Body of pancreas (tissue), 4 donors: Measurements from ENCODE around the gene ITPR2. TPM values are rescaled to one million over a fixed set of nuclear protein-coding genes. Genes with fewer than 3 reads are reported as not detected.
A peak's percentile ranks its signal among the peaks of the same experiment; 100 is the strongest.

Experiments used
- ATAC-seq: fragments of 150-250 bp; one replicate; pipeline ENCODE4 v1.9.1; 2016
- DNase-seq, 4 donors: peaks; one replicate each; pipeline ENCODE4 v3.0.0-alpha.2; 2019
- H3K27ac ChIP-seq, 4 donors: fragments of 200-600 bp; sonication (generic); 1 replicate in 3 of 4; 2 replicates in 1 of 4; pipeline versions ENCODE4 v1.5.1 to v1.6.1; 2016 to 2019; ENCODE audit warnings: mild to moderate bottlenecking in 1 of 4, mixed read lengths in 1 of 4, moderate library complexity in 1 of 4
- H3K27me3 ChIP-seq, 2 donors: fragments of 200-600 bp; sonication (generic); one replicate each; pipeline ENCODE4 v1.6.0; 2016; ENCODE audit warnings: mild to moderate bottlenecking in 1 of 2
- H3K36me3 ChIP-seq, 2 donors: fragments of 200-600 bp; sonication (generic); replicated peaks in 1 of 2; 2 replicates each; pipeline ENCODE4 v1.5.1; 2016; ENCODE audit warnings: low read depth in 2 of 2; ENCODE audit not compliant: insufficient read depth in 1 of 2
- H3K4me1 ChIP-seq: fragments of 200-600 bp; sonication (generic); one replicate; pipeline ENCODE4 v1.6.0; 2016
- H3K4me3 ChIP-seq, 2 donors: fragments of 200-600 bp; sonication (generic); 1 replicate in 1 of 2; 2 replicates in 1 of 2; pipeline ENCODE4 v1.5.1; 2016 to 2019
- H3K9me3 ChIP-seq, 3 donors: fragments of 200-600 bp; sonication (generic); 1 replicate in 2 of 3; 2 replicates in 1 of 3; pipeline ENCODE4 v1.5.1; 2016
- POLR2A ChIP-seq, 3 donors: fragments of 450-650 bp; IDR thresholded peaks; one replicate each; pipeline ENCODE4 v1.6.1; 2016; ENCODE audit warnings: antibody characterized with exemption in 3 of 3, mild to moderate bottlenecking in 2 of 3
- WGBS, 2 donors: methylation state at CpG; one replicate each; pipeline ENCODE4 v1.1.5; 2017; 5-methylcytosine and 5-hydroxymethylcytosine counted together
- intact Hi-C: fragments of 100-400 bp; cut with DNase I; formaldehyde crosslinking; loops from one replicate; pipeline ENCODE4 v1.15.1; 2023
- total RNA-seq, 2 donors: library from RNA; depleted of rRNA; stranded (reverse); fragments of >200 nt; gene quantifications; one replicate each; pipeline ENCODE4 v1.1.0, GENCODE V29; 2016
- TF ChIP-seq, protein P1 (sequence below), 7 experiments: fragments of 450-650 bp in 4 of 7; fragments of 200-600 bp in 3 of 7; sonication (generic) in 3 of 7; IDR thresholded peaks; one replicate each; pipeline ENCODE4 v1.5.1; 2016 to 2019; ENCODE audit warnings: antibody characterized with exemption in 7 of 7

Gene ITPR2
- total RNA-seq, 2 donors from 2014 or later: 37.4 to 92.9 TPM

DNA sequence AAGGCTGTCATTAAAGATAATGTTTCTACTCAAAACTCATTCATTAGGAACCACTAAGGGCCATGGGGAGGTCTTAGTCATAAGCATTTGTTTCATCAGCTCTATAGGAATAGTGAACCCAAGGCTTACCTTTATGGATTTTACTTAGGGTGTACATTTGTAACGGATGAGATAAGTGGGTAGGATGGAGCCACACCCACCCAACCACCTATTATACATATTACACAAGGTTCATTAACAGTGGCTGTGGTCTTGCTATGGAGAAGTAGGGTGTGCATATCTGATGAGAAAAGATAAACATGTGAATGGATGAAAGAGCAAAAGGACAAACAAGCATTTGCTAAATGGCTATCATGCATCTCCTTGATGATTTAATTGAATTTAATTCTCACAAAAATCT is 39.6 kb upstream of the ITPR2 start:
- DNase-seq (no peak), ATAC-seq (no peak)
- TF ChIP-seq POLR2A (IDR thresholded peaks at IDR 0.05): no peak
- TF ChIP-seq, protein P1, sequence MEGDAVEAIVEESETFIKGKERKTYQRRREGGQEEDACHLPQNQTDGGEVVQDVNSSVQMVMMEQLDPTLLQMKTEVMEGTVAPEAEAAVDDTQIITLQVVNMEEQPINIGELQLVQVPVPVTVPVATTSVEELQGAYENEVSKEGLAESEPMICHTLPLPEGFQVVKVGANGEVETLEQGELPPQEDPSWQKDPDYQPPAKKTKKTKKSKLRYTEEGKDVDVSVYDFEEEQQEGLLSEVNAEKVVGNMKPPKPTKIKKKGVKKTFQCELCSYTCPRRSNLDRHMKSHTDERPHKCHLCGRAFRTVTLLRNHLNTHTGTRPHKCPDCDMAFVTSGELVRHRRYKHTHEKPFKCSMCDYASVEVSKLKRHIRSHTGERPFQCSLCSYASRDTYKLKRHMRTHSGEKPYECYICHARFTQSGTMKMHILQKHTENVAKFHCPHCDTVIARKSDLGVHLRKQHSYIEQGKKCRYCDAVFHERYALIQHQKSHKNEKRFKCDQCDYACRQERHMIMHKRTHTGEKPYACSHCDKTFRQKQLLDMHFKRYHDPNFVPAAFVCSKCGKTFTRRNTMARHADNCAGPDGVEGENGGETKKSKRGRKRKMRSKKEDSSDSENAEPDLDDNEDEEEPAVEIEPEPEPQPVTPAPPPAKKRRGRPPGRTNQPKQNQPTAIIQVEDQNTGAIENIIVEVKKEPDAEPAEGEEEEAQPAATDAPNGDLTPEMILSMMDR (IDR thresholded peaks at IDR 0.05): no peak
- Histone ChIP-seq H3K36me3 (no peaks in the 10 kb centered on the region), H3K27ac (no peak overlapping the region), H3K4me1 (peaks cover 42% of the 10 kb centered on the region), H3K4me3 (no peak overlapping the region), H3K9me3 (no peaks in the 10 kb centered on the region), H3K27me3 (no peaks in the 10 kb centered on the region)
- WGBS, 2 donors: 71 to 80% methylated on average over 1 of the region's 1 CpG
- intact Hi-C loops: no loop called here

DNA sequence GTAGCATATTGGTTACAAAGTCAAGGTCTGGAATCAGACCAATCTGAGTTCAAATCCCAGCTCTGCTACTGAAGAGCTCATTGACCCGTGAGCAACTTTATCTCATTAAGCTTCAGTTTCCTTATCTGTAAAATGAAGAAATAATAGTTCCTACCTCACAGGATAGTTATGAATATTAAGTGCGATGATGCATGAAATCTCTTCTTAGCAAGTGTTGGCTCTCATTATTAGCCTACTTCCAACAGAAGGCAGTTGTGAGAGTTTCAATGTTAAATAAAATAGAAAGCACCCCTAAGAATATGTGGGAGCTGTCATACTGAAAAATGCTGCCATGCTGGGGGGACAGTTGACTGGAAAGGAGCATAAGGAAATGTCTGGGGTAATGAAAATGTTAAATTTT is 39.0 kb upstream of the ITPR2 start:
- DNase-seq: no peak
- no peak for TF ChIP-seq POLR2A (IDR thresholded peaks at IDR 0.05)
- TF ChIP-seq, protein P1 (IDR thresholded peaks at IDR 0.05): no peak
- no peaks in the 10 kb centered on the region for H3K27me3 ChIP-seq
- no peak overlapping the region for H3K4me3 ChIP-seq
- 57 to 67% methylated on average over 2 of the region's 2 CpGs for WGBS, 2 donors
- intact Hi-C loops: no loop called here
- H3K27ac ChIP-seq: peak overlapping the region in 3 of 4 donors; percentile 7 to 88 (median 87)
- no peak for ATAC-seq
- H3K9me3 ChIP-seq: no peaks in the 10 kb centered on the region
- peaks cover 46% of the 10 kb centered on the region for H3K4me1 ChIP-seq
- H3K36me3 ChIP-seq: no peaks in the 10 kb centered on the region

- intact Hi-C loops: no loop called here
- WGBS, 2 donors: 9 to 14% methylated on average over 11 of the region's 11 CpGs
- Histone ChIP-seq H3K27me3 (no peaks in the 10 kb centered on the region), H3K4me3 (no peak overlapping the region), H3K9me3 (no peaks in the 10 kb centered on the region), H3K36me3 (no peaks in the 10 kb centered on the region), H3K4me1 (peaks cover 56% of the 10 kb centered on the region), H3K27ac (peak overlapping the region; percentile 81 to 88 (median 86))
- DNase-seq (peak; percentile 94 to 96 (median 95)), ATAC-seq (peak; percentile 92)
- TF ChIP-seq, protein P1 (IDR thresholded peaks at IDR 0.05): no peak
- TF ChIP-seq POLR2A (IDR thresholded peaks at IDR 0.05): peak in 2 of 3 donors; percentile 20 to 25
Observed at GRCh38 chr12:26870491-26871419, 37.8 kb upstream of the ITPR2 start.

GRCh38 chr12:26869908-26870459 is 37.0 kb upstream of the ITPR2 start:
- no peak for ATAC-seq
- intact Hi-C loops: no loop called here
- WGBS, 2 donors: 63 to 67% methylated on average over 6 of the region's 6 CpGs
- Histone ChIP-seq H3K9me3 (no peaks in the 10 kb centered on the region), H3K4me1 (peaks cover 56% of the 10 kb centered on the region), H3K4me3 (no peak overlapping the region), H3K27me3 (no peaks in the 10 kb centered on the region), H3K36me3 (no peaks in the 10 kb centered on the region), H3K27ac (peak overlapping the region; percentile 81 to 88 (median 86))
- DNase-seq: peak in 2 of 4 donors; percentile 13 to 20
- TF ChIP-seq, protein P1 (IDR thresholded peaks at IDR 0.05): no peak
- TF ChIP-seq POLR2A (IDR thresholded peaks at IDR 0.05): no peak
